Measurements from ENCODE around the gene IQCM. TPM values are rescaled to one million over a fixed set of nuclear protein-coding genes. Genes with fewer than 3 reads are reported as not detected.
A peak's percentile ranks its signal among the peaks of the same experiment; 100 is the strongest.

Gene IQCM
- total RNA-seq, 8 experiments from 2014 or later: 0.16 to 1.8 (median 0.31) TPM; not detected in 3

- no peaks in the 10 kb centered on the region for H3K4me1 ChIP-seq (replicated peaks in 1 of 2)
- no peak for ATAC-seq (replicated peaks in 6 of 8)
- WGBS, 10 experiments: 67 to 100% (median 93%) methylated on average over 1 to 3 of the region's 3 CpGs; no CpG with 5 or more reads in 2 of the 10 experiments
- in situ Hi-C loops (cut with MboI; ENCODE audit: low pct_unique_long_range_greater_than_20kb in 2 of 9, low sequenced_read_pairs in 9 of 9, unreplicated experiment in 9 of 9): no loop called here
- no peak overlapping the region for H3K27ac ChIP-seq
- no peak overlapping the region for H3K4me3 ChIP-seq
Observed at GRCh38 chr4:149700272-149700671, 115.4 kb downstream of the IQCM start.

GRCh38 chr4:149699642-149700041 lies 116.0 kb downstream of the IQCM start:
- Histone ChIP-seq H3K4me1 (replicated peaks in 1 of 2) (no peaks in the 10 kb centered on the region), H3K4me3 (no peak overlapping the region), H3K27ac (no peak overlapping the region)
- WGBS, 10 experiments: 50 to 100% (median 83%) methylated on average over 1 to 2 of the region's 2 CpGs; no CpG with 5 or more reads in 2 of the 10 experiments
- ATAC-seq (replicated peaks in 6 of 8): no peak
- in situ Hi-C loops (cut with MboI; ENCODE audit: low pct_unique_long_range_greater_than_20kb in 2 of 9, low sequenced_read_pairs in 9 of 9, unreplicated experiment in 9 of 9): no loop called here

- no peak overlapping the region for H3K4me3 ChIP-seq
- no peaks in the 10 kb centered on the region for H3K4me1 ChIP-seq (replicated peaks in 1 of 2)
- in situ Hi-C loops (cut with MboI; ENCODE audit: low pct_unique_long_range_greater_than_20kb in 2 of 9, low sequenced_read_pairs in 9 of 9, unreplicated experiment in 9 of 9): no loop called here
- ATAC-seq (replicated peaks in 6 of 8): no peak
- WGBS, 10 experiments: 50 to 100% (median 74%) methylated on average over 1 to 2 of the region's 3 CpGs; no CpG with 5 or more reads in 2 of the 10 experiments
- H3K27ac ChIP-seq: no peak overlapping the region
Observed at GRCh38 chr4:149690726-149691125, 124.9 kb downstream of the IQCM start.

GRCh38 chr4:149684516-149684915 lies 131.1 kb downstream of the IQCM start:
- H3K27ac ChIP-seq: no peak overlapping the region
- no peaks in the 10 kb centered on the region for H3K4me1 ChIP-seq (replicated peaks in 1 of 2)
- in situ Hi-C loops (cut with MboI; ENCODE audit: low pct_unique_long_range_greater_than_20kb in 2 of 9, low sequenced_read_pairs in 9 of 9, unreplicated experiment in 9 of 9): no loop called here
- no peak for ATAC-seq (replicated peaks in 6 of 8)
- H3K4me3 ChIP-seq: no peak overlapping the region
- 32 to 89% (median 52%) methylated on average over 1 to 2 of the region's 2 CpGs for WGBS, 10 experiments

- Histone ChIP-seq H3K4me1 (replicated peaks in 1 of 2) (no peaks in the 10 kb centered on the region), H3K27ac (no peak overlapping the region), H3K4me3 (no peak overlapping the region)
- in situ Hi-C loops (cut with MboI; ENCODE audit: low pct_unique_long_range_greater_than_20kb in 2 of 9, low sequenced_read_pairs in 9 of 9, unreplicated experiment in 9 of 9): no loop called here
- 51 to 90% (median 78%) methylated on average over 1 to 3 of the region's 3 CpGs; no CpG with 5 or more reads in 1 of the 10 experiments for WGBS, 10 experiments
- ATAC-seq (replicated peaks in 6 of 8): no peak
Observed at GRCh38 chr4:149676076-149676475, 139.6 kb downstream of the IQCM start.

- H3K4me3 ChIP-seq: no peak overlapping the region
- in situ Hi-C loops (cut with MboI; ENCODE audit: low pct_unique_long_range_greater_than_20kb in 2 of 9, low sequenced_read_pairs in 9 of 9, unreplicated experiment in 9 of 9): no loop called here
- no peaks in the 10 kb centered on the region for H3K4me1 ChIP-seq (replicated peaks in 1 of 2)
- H3K27ac ChIP-seq: no peak overlapping the region
- ATAC-seq (replicated peaks in 6 of 8): peak in 1 of 8 experiments; percentile 35
Observed at GRCh38 chr4:149645790-149646189, 169.9 kb downstream of the IQCM start.

GRCh38 chr4:149638073-149638472 lies 177.6 kb downstream of the IQCM start:
- H3K27ac ChIP-seq: no peak overlapping the region
- no peaks in the 10 kb centered on the region for H3K4me1 ChIP-seq (replicated peaks in 1 of 2)
- ATAC-seq (replicated peaks in 6 of 8): no peak
- 0 to 54% (median 15%) methylated on average over 1 of the region's 1 CpG; no CpG with 5 or more reads in 2 of the 10 experiments for WGBS, 10 experiments
- in situ Hi-C loops (cut with MboI; ENCODE audit: low pct_unique_long_range_greater_than_20kb in 2 of 9, low sequenced_read_pairs in 9 of 9, unreplicated experiment in 9 of 9): no loop called here
- no peak overlapping the region for H3K4me3 ChIP-seq

- 40 to 100% (median 73%) methylated on average over 1 to 2 of the region's 2 CpGs for WGBS, 10 experiments
- Histone ChIP-seq H3K27ac (no peak overlapping the region), H3K4me1 (replicated peaks in 1 of 2) (no peaks in the 10 kb centered on the region), H3K4me3 (no peak overlapping the region)
- no peak for ATAC-seq (replicated peaks in 6 of 8)
- in situ Hi-C loops (cut with MboI; ENCODE audit: low pct_unique_long_range_greater_than_20kb in 2 of 9, low sequenced_read_pairs in 9 of 9, unreplicated experiment in 9 of 9): no loop called here
Observed at GRCh38 chr4:149634368-149634767, 181.3 kb downstream of the IQCM start.

- Histone ChIP-seq H3K4me3 (no peak overlapping the region), H3K27ac (no peak overlapping the region), H3K4me1 (replicated peaks in 1 of 2) (no peaks in the 10 kb centered on the region)
- in situ Hi-C loops (cut with MboI; ENCODE audit: low pct_unique_long_range_greater_than_20kb in 2 of 9, low sequenced_read_pairs in 9 of 9, unreplicated experiment in 9 of 9): no loop called here
- no peak for ATAC-seq (replicated peaks in 6 of 8)
- 20 to 80% (median 57%) methylated on average over 1 of the region's 1 CpG; no CpG with 5 or more reads in 3 of the 10 experiments for WGBS, 10 experiments
Observed at GRCh38 chr4:149631629-149632028, 184.0 kb downstream of the IQCM start.

- no peak for ATAC-seq (replicated peaks in 6 of 8)
- Histone ChIP-seq H3K4me3 (no peak overlapping the region), H3K4me1 (replicated peaks in 1 of 2) (no peaks in the 10 kb centered on the region), H3K27ac (no peak overlapping the region)
- in situ Hi-C loops (cut with MboI; ENCODE audit: low pct_unique_long_range_greater_than_20kb in 2 of 9, low sequenced_read_pairs in 9 of 9, unreplicated experiment in 9 of 9): no loop called here
- 54 to 100% (median 96%) methylated on average over 1 to 3 of the region's 3 CpGs; no CpG with 5 or more reads in 1 of the 10 experiments for WGBS, 10 experiments
Observed at GRCh38 chr4:149630064-149630463, 185.6 kb downstream of the IQCM start.

GRCh38 chr4:149605601-149606378 lies 209.9 kb downstream of the IQCM start:
- no peaks in the 10 kb centered on the region for H3K4me1 ChIP-seq (replicated peaks in 1 of 2)
- no peak for ATAC-seq (replicated peaks in 6 of 8)
- in situ Hi-C loops (cut with MboI; ENCODE audit: low pct_unique_long_range_greater_than_20kb in 2 of 9, low sequenced_read_pairs in 9 of 9, unreplicated experiment in 9 of 9): no loop called here

GRCh38 chr4:149604827-149605226 lies 210.8 kb downstream of the IQCM start:
- no peaks in the 10 kb centered on the region for H3K4me1 ChIP-seq (replicated peaks in 1 of 2)
- in situ Hi-C loops (cut with MboI; ENCODE audit: low pct_unique_long_range_greater_than_20kb in 2 of 9, low sequenced_read_pairs in 9 of 9, unreplicated experiment in 9 of 9): no loop called here
- ATAC-seq (replicated peaks in 6 of 8): no peak
- H3K4me3 ChIP-seq: no peak overlapping the region
- H3K27ac ChIP-seq: no peak overlapping the region

More at GRCh38 chr4:149605601-149606378, 209.9 kb downstream of the IQCM start:
- WGBS, 10 experiments: 60 to 100% (median 83%) methylated on average over 1 of the region's 1 CpG; no CpG with 5 or more reads in 5 of the 10 experiments
- no peak overlapping the region for H3K4me3 ChIP-seq
- no peak overlapping the region for H3K27ac ChIP-seq

GRCh38 chr4:149595500-149595899 lies 220.1 kb downstream of the IQCM start:
- H3K4me3 ChIP-seq: no peak overlapping the region
- WGBS, 10 experiments: 16 to 100% (median 50%) methylated on average over 1 to 2 of the region's 2 CpGs; no CpG with 5 or more reads in 1 of the 10 experiments
- in situ Hi-C loops (cut with MboI; ENCODE audit: low pct_unique_long_range_greater_than_20kb in 2 of 9, low sequenced_read_pairs in 9 of 9, unreplicated experiment in 9 of 9): no loop called here
- H3K27ac ChIP-seq: no peak overlapping the region
- H3K4me1 ChIP-seq (replicated peaks in 1 of 2): no peaks in the 10 kb centered on the region
- ATAC-seq (replicated peaks in 6 of 8): no peak

- 24 to 100% (median 88%) methylated on average over 1 of the region's 1 CpG; no CpG with 5 or more reads in 1 of the 10 experiments for WGBS, 10 experiments
Observed at GRCh38 chr4:149589826-149590225, 225.8 kb downstream of the IQCM start.

More at GRCh38 chr4:149589826-149590225, 225.8 kb downstream of the IQCM start:
- in situ Hi-C loops (cut with MboI; ENCODE audit: low pct_unique_long_range_greater_than_20kb in 2 of 9, low sequenced_read_pairs in 9 of 9, unreplicated experiment in 9 of 9): no loop called here
- Histone ChIP-seq H3K4me3 (no peak overlapping the region), H3K4me1 (replicated peaks in 1 of 2) (no peaks in the 10 kb centered on the region), H3K27ac (no peak overlapping the region)
- no peak for ATAC-seq (replicated peaks in 6 of 8)

All from motor neuron (in vitro differentiated cells).